Mesenchymal stem cell (in vitro differentiated cells and primary cell): ENCODE results near the gene CRYAA.
"Not testable (repeated sequence)": the region's sequence is repeated elsewhere in the genome, so short reads cannot be mapped to it uniquely, and the experiment has no call there.

Experiments
- DNase-seq: peaks from one replicate; pipeline ENCODE4 v3.0.0-alpha.2; 2013
- H2AFZ ChIP-seq: one replicate; pipeline ENCODE4 v1.6.1; 2013; ENCODE audit warnings: low read depth, mild to moderate bottlenecking, control low read depth, inconsistent platforms, low read length, moderate library complexity
- H2AK5ac ChIP-seq: 2 replicates; pipeline ENCODE4 v1.6.1; 2013; ENCODE audit warnings: low read length, moderate library complexity, mild to moderate bottlenecking, inconsistent platforms; ENCODE audit not compliant: severe bottlenecking
- H2BK120ac ChIP-seq: one replicate; pipeline ENCODE4 v1.6.1; 2013; ENCODE audit warnings: low read depth, mild to moderate bottlenecking, inconsistent platforms, low read length, moderate library complexity
- H2BK12ac ChIP-seq, 2 experiments: one replicate each; pipeline ENCODE4 v1.6.1; 2013; ENCODE audit warnings: inconsistent platforms in 2 of 2, low read length in 2 of 2, mild to moderate bottlenecking in 2 of 2, moderate library complexity in 2 of 2, control low read depth in 1 of 2
- H2BK15ac ChIP-seq: one replicate; pipeline ENCODE4 v1.6.1; 2013; ENCODE audit warnings: mild to moderate bottlenecking, low read depth, inconsistent platforms; ENCODE audit not compliant: poor library complexity, severe bottlenecking
- H2BK5ac ChIP-seq: 2 replicates; pipeline ENCODE4 v1.6.1; 2013; ENCODE audit warnings: low read depth, mild to moderate bottlenecking, low read length, control low read depth, inconsistent platforms; ENCODE audit not compliant: poor library complexity, severe bottlenecking
- H3K14ac ChIP-seq, 2 experiments: one replicate each; pipeline ENCODE4 v1.6.1; 2013; ENCODE audit warnings: inconsistent platforms in 2 of 2, low read length in 2 of 2, control low read depth in 1 of 2, mild to moderate bottlenecking in 1 of 2, moderate library complexity in 1 of 2
- H3K18ac ChIP-seq, 2 experiments: one replicate each; pipeline ENCODE4 v1.6.1; 2013; ENCODE audit warnings: inconsistent platforms in 2 of 2, low read length in 2 of 2, control low read depth in 1 of 2, low read depth in 1 of 2, mild to moderate bottlenecking in 1 of 2
- H3K23ac ChIP-seq, 2 experiments: one replicate each; pipeline ENCODE4 v1.6.1; 2013; ENCODE audit warnings: inconsistent platforms in 2 of 2, low read length in 2 of 2, mild to moderate bottlenecking in 2 of 2, moderate library complexity in 2 of 2, control low read depth in 1 of 2
- H3K27ac ChIP-seq: 2 replicates; pipeline ENCODE4 v1.5.1; 2013; ENCODE audit warnings: mild to moderate bottlenecking, moderate library complexity, low read length, control low read depth, inconsistent platforms; ENCODE audit not compliant: poor library complexity, severe bottlenecking
- H3K27me3 ChIP-seq, 2 experiments: 2 replicates each; pipeline versions ENCODE4 v1.6.1 to v1.7.0; 2013; ENCODE audit warnings: low read length in 2 of 2, mild to moderate bottlenecking in 2 of 2, moderate library complexity in 2 of 2, control low read depth in 1 of 2, inconsistent platforms in 1 of 2; ENCODE audit not compliant: control insufficient read depth in 1 of 2, insufficient read depth in 1 of 2
- H3K36me3 ChIP-seq, 2 experiments: 2 replicates each; pipeline versions ENCODE4 v1.6.1 to v1.7.0; 2013; ENCODE audit warnings: low read length in 2 of 2, control low read depth in 1 of 2, inconsistent platforms in 1 of 2, low read depth in 1 of 2, mild to moderate bottlenecking in 1 of 2; ENCODE audit not compliant: insufficient read depth in 2 of 2, control insufficient read depth in 1 of 2
- H3K4ac ChIP-seq, 2 experiments: one replicate each; pipeline ENCODE4 v1.6.1; 2013; ENCODE audit warnings: inconsistent platforms in 2 of 2, low read length in 2 of 2, mild to moderate bottlenecking in 2 of 2, moderate library complexity in 2 of 2, control low read depth in 1 of 2, low read depth in 1 of 2
- H3K4me1 ChIP-seq: 2 replicates; pipeline ENCODE4 v1.6.1; 2013; ENCODE audit warnings: low read depth, low read length, control low read depth; ENCODE audit not compliant: control insufficient read depth, insufficient read depth
- H3K4me2 ChIP-seq: 2 replicates; pipeline ENCODE4 v1.6.1; 2013; ENCODE audit warnings: low read length, mild to moderate bottlenecking, inconsistent platforms; ENCODE audit not compliant: poor library complexity, severe bottlenecking
- H3K4me3 ChIP-seq, 2 experiments: 2 replicates each; pipeline versions ENCODE4 v1.5.1 to v1.7.0; 2013; ENCODE audit warnings: low read length in 2 of 2, mild to moderate bottlenecking in 2 of 2, control low read depth in 1 of 2, low read depth in 1 of 2; ENCODE audit not compliant: insufficient read depth in 1 of 2
- H3K79me1 ChIP-seq: replicated peaks from 2 replicates; pipeline ENCODE4 v1.6.1; 2013; ENCODE audit warnings: mild to moderate bottlenecking, control low read depth, low read length, inconsistent platforms; ENCODE audit not compliant: poor library complexity, severe bottlenecking
- H3K9ac ChIP-seq: 2 replicates; pipeline ENCODE4 v1.7.0; 2013; ENCODE audit warnings: mild to moderate bottlenecking, low read length, moderate library complexity
- H3K9me3 ChIP-seq: 2 replicates; pipeline ENCODE4 v1.7.0; 2013; ENCODE audit warnings: mild to moderate bottlenecking, low read length; ENCODE audit not compliant: control insufficient read depth
- H4K8ac ChIP-seq: one replicate; pipeline ENCODE4 v1.6.1; 2013; ENCODE audit warnings: inconsistent platforms, mild to moderate bottlenecking, low read length, moderate library complexity
- H4K91ac ChIP-seq: one replicate; pipeline ENCODE4 v1.6.1; 2013; ENCODE audit warnings: mild to moderate bottlenecking, low read length, inconsistent platforms
- WGBS: methylation state at CpG from one replicate; pipeline ENCODE4 v1.1.7; 2013; ENCODE audit warnings: mixed read lengths; 5-methylcytosine and 5-hydroxymethylcytosine counted together

Gene CRYAA

GRCh38 chr21:43172812-43173211, 4.0 kb downstream of the CRYAA start:
- H3K9me3 ChIP-seq, H3K4me1 ChIP-seq, H2BK15ac ChIP-seq, H2AK5ac ChIP-seq, H3K27ac ChIP-seq, H3K18ac ChIP-seq, DNase-seq, H4K8ac ChIP-seq, H3K23ac ChIP-seq, H2AFZ ChIP-seq, H3K36me3 ChIP-seq, H3K4me3 ChIP-seq, H3K79me1 ChIP-seq, H2BK12ac ChIP-seq, H3K14ac ChIP-seq, H3K4ac ChIP-seq, H3K27me3 ChIP-seq, H4K91ac ChIP-seq, H3K4me2 ChIP-seq, H2BK120ac ChIP-seq, H2BK5ac ChIP-seq, H3K9ac ChIP-seq: not testable (repeated sequence)
- WGBS, result no CpG with 5 or more reads among the region's 29 CpGs

- not testable (repeated sequence) for H3K27ac ChIP-seq, H2AFZ ChIP-seq, H3K9me3 ChIP-seq, H3K4me2 ChIP-seq, H3K14ac ChIP-seq, H3K4ac ChIP-seq, H4K91ac ChIP-seq, H2BK12ac ChIP-seq, H3K23ac ChIP-seq, H2BK5ac ChIP-seq, H3K18ac ChIP-seq, H4K8ac ChIP-seq, H3K79me1 ChIP-seq, H2BK120ac ChIP-seq, H2BK15ac ChIP-seq, H3K4me1 ChIP-seq, H2AK5ac ChIP-seq, H3K4me3 ChIP-seq, H3K27me3 ChIP-seq, H3K36me3 ChIP-seq, H3K9ac ChIP-seq
- peak; percentile 28 for DNase-seq
- WGBS, result no CpG with 5 or more reads among the region's 18 CpGs
Observed at GRCh38 chr21:43173438-43173837, 4.6 kb downstream of the CRYAA start.

GRCh38 chr21:43173930-43174329, 5.1 kb downstream of the CRYAA start:
- H3K9me3 ChIP-seq, H3K4me3 ChIP-seq, H3K4me2 ChIP-seq, H2BK5ac ChIP-seq, H3K36me3 ChIP-seq, H3K18ac ChIP-seq, H3K4me1 ChIP-seq, H2BK12ac ChIP-seq, H3K9ac ChIP-seq, H2AFZ ChIP-seq, H3K27me3 ChIP-seq, H2BK15ac ChIP-seq, H4K91ac ChIP-seq, H3K4ac ChIP-seq, H3K27ac ChIP-seq, H4K8ac ChIP-seq, H2BK120ac ChIP-seq, H3K79me1 ChIP-seq, H3K14ac ChIP-seq, DNase-seq, H2AK5ac ChIP-seq, H3K23ac ChIP-seq: not testable (repeated sequence)
- no CpG with 5 or more reads among the region's 12 CpGs for WGBS

GRCh38 chr21:43174998-43175397, 6.2 kb downstream of the CRYAA start:
- not testable (repeated sequence) for H3K4ac ChIP-seq, H3K9ac ChIP-seq, H2BK120ac ChIP-seq, H2BK5ac ChIP-seq, H4K91ac ChIP-seq, DNase-seq, H3K14ac ChIP-seq, H2BK15ac ChIP-seq, H3K4me3 ChIP-seq, H3K36me3 ChIP-seq, H3K9me3 ChIP-seq, H2AFZ ChIP-seq, H4K8ac ChIP-seq, H3K18ac ChIP-seq, H3K79me1 ChIP-seq, H3K23ac ChIP-seq, H2AK5ac ChIP-seq, H2BK12ac ChIP-seq, H3K27ac ChIP-seq, H3K4me1 ChIP-seq, H3K4me2 ChIP-seq, H3K27me3 ChIP-seq
- no CpG with 5 or more reads among the region's 4 CpGs for WGBS
